Testis (tissue), 2 donors: ENCODE data around the gene IRF5.

Experiments
- POLR2A ChIP-seq: fragments of 450-650 bp; IDR thresholded peaks from one replicate; pipeline ENCODE4 v1.6.1; 2017; ENCODE audit warnings: antibody characterized with exemption, mild to moderate bottlenecking, moderate library complexity
- TF ChIP-seq, protein P1 (sequence below), 3 experiments: fragments of 450-650 bp in 2 of 3; fragments of 200-600 bp in 1 of 3; sonication (generic) in 1 of 3; IDR thresholded peaks; one replicate each; pipeline ENCODE4 v1.5.1; 2016 to 2019; ENCODE audit warnings: antibody characterized with exemption in 3 of 3, mild to moderate bottlenecking in 2 of 3, moderate library complexity in 1 of 3

DNA sequence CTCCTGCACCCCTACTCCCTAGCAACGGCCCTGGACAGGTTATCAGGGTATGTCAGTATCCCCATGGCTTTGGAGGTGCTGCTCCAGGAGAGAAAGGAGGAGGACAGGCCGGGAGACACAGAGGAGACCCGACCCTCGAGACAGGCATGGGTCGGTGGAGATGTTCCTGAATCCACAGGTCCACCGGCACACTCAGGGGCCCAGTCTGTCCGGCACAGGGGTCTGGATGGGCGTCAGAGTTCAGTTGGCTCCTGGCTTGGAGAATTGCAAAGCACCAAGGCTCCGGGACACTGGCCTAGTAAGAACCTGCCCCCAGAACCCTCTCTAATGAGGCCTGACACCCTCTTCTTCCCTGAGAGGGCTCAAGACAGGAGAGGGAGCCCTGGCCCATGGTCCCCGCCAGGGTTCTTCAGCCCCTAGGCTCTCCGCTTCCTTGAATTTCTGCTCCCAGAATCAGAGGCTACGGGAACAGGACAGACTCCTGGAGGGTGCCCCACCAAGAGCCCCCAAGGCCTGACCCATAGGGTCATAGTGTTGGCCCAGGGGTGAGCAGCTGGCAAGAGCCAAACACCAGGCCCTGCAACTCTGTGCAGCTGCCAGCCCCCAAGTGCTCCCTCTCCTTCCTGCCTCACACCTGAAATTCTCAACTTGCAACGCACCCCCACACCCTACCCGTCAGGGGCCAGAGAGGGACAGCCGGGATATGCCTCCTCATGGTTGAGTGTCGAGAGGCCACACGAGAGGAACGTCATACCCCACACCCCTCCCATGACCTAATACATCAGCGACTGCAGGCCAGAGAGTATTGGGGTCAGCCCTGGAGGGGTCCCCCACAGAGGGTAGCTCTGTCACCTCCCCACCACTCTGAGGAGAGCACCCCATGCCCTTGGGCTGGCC is 5.5 kb upstream of the IRF5 start:
- TF ChIP-seq, protein P1, sequence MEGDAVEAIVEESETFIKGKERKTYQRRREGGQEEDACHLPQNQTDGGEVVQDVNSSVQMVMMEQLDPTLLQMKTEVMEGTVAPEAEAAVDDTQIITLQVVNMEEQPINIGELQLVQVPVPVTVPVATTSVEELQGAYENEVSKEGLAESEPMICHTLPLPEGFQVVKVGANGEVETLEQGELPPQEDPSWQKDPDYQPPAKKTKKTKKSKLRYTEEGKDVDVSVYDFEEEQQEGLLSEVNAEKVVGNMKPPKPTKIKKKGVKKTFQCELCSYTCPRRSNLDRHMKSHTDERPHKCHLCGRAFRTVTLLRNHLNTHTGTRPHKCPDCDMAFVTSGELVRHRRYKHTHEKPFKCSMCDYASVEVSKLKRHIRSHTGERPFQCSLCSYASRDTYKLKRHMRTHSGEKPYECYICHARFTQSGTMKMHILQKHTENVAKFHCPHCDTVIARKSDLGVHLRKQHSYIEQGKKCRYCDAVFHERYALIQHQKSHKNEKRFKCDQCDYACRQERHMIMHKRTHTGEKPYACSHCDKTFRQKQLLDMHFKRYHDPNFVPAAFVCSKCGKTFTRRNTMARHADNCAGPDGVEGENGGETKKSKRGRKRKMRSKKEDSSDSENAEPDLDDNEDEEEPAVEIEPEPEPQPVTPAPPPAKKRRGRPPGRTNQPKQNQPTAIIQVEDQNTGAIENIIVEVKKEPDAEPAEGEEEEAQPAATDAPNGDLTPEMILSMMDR (IDR thresholded peaks at IDR 0.05), result no peak
- TF ChIP-seq POLR2A, result no peak
